Stimulated activated CD4-positive, alpha-beta T cell treated with anti-CD3 and anti-CD28 coated beads, Interleukin-4, amount 100 ng/mL, for 48 hours (primary cell): Measurements from ENCODE around the gene PSIP1.
A peak's percentile ranks its signal among the peaks of the same experiment; 100 is the strongest.
"Not testable (repeated sequence)": the region's sequence is repeated elsewhere in the genome, so short reads cannot be mapped to it uniquely, and the experiment has no call there.

Experiments used
- DNase-seq, 2 donors: peaks; one replicate each; pipeline ENCODE4 v3.0.0-alpha.2; 2020; ENCODE audit warnings: low read depth in 2 of 2

The PSIP1 gene

DNA sequence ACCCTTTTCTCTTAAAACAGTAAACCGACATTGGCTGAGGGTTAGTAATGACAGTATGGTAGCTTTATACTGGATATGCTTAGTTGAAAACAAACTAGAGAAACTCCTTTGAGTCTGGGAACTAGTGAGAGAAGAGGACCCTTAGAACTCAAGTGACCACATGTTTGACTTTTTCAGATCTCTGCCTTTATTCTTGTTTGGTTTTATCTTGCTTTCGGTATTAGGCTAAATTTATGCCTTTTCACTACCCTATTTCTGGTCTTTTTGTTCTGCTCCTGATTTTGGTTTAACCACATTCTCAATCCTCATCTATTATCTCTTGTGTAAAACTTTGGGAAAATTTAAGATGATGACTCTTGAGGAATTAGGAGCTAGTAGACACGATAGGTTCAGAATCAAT lies 77.1 kb downstream of the PSIP1 start:
- DNase-seq: no peak

DNA sequence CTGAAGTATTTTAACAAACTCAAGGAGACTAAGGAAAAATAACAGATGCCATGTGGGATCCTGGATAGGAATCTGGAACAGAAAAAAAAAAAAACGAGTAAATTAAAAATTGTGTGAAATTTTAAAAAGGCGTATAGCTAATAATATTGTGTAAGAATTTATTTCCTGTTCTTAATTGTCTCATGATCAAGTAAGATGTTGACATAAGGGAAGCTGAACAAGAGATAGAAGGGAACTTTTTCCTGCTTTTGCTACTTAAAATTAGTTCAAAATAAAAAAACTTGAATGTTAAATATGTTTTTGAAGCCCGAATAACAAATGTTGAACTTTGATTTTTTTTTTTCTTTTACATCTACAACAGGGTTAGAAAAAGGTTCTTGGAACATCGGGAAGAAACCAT lies 77.6 kb downstream of the PSIP1 start:
- no peak for DNase-seq

DNA sequence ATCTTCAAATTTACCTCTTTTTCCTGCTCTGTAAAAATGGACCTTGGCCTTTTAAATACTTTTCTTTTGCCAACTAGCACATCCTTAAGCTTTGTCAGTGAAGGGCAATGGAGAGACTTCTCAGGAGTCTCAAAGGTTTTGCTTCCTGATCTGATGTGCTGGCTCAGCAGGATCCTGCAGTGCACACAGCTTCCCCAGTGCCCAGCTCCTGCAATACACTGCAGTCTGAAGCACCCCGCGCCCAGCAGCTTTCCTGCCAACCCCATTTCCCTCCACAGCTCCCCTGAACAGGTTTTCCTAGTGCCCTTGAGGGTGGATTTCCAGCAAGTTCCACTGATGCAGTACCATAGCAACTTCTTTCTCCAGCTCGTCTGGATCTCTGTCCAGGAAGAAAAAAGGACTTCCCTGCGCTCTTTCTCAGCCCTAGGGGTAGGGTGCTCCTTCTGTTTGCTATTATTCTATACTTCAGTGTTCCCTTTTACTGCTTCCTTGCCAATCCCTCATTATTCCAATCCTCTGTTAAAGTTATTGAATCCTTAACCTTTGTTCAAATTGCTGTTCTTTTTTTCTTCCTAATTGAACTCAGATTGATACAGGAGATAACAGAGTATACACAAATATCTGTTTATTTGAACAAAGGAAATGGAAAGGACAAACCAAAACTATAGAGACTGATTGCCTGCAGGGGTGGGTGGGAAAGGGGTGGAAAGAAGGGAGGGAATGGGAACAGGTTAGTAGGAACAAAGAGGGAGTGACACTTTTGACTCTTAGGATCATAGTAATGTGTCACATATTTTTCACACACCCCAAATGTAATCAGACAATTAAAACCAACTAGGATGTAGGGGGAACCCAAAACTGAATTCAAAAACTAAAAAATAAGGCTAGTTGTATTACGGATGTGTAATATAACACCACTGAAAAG lies 79.6 kb downstream of the PSIP1 start:
- DNase-seq: no peak

DNA sequence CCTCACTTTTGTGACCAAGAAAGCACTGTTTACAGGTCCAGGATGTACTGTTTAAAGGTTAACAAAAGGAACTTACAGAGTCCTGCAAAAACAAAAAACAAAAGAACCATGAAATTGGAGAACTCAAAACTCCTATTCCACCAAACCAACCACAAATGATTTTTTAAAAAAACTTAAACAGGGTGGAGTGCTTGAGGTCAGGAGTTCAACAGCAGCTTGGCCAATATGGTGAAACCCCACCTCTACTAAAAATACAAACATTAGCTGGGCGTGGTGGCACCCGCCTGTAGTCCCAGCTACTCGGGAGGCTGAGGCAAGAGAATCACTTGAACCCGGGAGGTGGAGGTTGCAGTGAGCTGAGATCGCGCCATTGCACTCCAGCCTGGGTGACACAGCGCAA lies 83.1 kb downstream of the PSIP1 start:
- not testable (repeated sequence) for DNase-seq

DNA sequence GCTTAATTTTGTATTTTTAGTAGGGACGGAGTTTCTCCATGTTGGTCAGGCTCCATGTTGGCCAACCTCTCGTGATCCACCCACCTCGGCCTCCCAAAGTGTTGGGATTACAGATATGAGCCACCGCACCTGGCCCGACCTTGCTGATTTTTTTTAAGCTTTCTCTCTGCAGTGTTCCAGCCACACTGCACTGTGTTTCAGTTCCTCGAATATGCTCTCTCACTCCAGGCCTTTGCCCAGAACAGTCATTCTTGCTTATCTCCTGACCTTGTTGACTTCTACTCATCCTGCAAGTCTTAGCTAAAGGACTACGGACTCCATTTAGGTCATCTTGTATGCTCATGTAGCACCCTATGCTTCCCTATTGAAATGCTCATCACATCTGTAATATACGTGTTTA lies 84.8 kb downstream of the PSIP1 start:
- no peak for DNase-seq

DNA sequence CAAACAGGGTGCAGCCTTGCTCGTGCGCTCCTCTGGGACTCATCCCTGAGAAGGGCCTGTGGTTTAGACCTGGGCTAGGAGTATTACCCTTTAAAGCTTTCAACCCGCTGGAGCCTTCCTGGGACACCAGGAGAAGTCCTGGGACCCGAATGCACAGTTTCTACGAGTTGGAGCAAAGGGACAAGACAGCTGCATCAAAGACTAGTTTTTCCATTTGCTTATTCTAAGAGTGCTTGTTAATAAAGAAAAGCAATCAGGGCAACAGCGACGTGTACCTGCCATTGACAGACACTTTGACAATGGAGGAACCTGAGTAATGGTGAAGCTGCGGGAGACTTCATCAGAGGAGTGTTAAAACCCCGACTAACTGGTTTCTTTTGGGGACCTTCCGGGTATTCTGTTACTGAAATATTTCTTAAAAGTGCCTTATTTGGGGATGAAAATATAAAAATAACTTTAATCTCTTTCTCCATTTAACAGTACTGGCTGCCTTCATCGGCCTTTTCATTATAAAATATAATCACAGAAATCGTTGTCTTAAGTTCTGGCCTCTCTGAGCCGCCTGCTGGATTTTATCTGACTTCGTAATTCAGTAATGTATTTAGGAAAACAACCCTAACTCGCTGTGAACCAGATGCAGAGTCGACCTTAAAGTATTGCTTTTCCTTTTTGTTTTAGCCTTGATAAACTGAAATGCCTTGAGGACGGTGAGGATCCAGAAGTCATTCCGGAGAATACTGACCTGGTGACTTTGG lies 87.4 kb downstream of the PSIP1 start:
- peak in 1 of 2 donors; percentile 3 for DNase-seq

DNA sequence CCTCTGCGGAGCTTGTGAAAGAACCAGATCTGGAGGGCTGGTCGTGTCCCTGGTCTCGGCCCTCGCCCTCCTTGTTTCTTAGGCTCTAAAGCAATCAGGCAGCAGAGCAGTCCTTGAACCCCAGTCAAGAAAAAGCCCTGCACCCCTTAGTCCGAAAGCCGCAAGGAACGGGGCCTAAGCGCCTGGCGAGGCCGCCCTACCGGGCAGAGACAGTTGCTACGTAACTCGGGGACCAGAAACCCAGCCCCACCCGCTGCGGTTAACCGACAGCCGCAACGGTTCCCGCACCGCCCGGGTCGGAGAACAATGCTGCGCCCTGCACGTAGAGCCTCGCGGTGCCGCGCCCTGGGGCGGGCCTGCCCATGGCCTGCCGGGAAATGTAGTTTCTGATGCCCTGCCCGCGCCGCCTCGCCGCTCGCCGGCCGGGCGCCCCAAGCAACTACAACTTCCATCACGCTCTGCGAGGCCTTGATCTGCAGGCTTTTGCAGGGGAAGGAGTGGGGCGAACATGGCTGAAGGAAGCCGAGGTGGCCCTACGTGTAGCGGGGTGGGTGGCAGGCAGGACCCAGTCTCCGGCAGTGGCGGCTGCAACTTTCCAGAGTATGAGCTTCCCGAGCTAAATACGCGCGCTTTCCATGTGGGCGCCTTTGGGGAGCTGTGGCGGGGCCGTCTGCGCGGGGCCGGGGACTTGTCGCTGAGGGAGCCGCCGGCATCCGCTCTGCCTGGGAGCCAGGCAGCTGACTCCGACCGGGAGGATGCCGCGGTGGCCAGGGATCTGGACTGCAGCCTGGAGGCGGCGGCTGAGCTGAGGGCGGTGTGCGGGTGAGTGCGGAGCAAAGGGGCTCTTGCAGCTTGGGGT lies 88.2 kb downstream of the PSIP1 start, which contains the start of gene SNAPC3:
TSS of gene SNAPC3 (plus strand) at position 505 of the 859 bp plus-strand sequence. CDS start at position 509, 4 bp downstream.
- DNase-seq: peak; percentile 85 to 89

DNA sequence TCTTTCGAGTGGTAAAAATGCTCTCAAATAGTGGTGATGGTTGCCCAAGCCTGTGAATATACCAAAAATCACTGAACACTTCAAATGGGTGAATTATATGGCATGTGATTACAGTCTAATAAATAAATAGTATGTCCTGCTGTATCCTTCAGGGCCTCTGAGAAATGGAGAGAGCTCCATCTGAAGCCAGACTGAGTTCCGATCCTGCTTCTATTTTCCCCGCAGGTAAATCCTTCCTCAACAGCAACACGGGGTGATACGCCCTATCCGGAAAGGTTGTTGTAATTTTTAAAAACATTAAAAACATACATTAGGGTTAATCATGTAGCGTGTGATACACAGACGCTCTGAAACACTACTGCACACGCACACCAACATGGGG lies 88.8 kb downstream of the PSIP1 start:
- DNase-seq: no peak

DNA sequence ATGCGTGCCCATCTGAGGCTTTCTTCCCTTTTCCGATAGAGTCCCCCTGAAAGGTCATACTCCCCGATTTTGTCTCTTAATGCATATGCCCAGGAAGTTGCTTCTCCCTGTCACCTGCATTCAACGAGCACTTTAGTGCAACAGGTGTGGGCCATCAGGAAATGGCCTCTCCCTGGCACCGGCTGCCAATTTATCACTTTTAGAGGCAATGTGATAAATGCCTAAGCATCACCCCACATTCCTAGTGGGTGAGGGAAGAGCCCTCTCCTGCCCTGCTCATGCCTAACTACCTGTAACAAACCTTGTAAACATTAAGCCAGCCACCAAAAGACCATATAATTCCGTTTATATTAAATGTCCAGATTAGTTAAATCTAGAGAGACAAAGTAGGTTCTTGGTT lies 89.2 kb downstream of the PSIP1 start:
- no peak for DNase-seq

DNA sequence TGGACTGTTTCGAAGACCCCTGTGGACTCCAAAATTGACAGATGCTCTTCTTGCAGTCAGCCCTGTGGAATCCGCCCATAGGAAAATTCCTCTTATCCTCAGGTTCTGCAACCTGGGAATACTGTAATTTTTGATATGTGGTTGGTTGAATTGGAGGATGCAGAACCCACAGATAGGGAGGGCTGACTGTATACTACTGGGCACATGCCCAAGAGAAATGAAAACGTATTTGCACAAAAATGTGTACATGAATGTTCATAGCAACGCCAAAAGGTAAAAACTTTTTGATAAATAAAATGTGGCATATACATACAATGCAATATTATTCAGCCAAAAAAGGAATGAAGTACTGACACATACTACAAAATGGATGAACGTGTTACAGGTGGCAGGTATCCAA lies 90.0 kb downstream of the PSIP1 start:
- no peak for DNase-seq

DNA sequence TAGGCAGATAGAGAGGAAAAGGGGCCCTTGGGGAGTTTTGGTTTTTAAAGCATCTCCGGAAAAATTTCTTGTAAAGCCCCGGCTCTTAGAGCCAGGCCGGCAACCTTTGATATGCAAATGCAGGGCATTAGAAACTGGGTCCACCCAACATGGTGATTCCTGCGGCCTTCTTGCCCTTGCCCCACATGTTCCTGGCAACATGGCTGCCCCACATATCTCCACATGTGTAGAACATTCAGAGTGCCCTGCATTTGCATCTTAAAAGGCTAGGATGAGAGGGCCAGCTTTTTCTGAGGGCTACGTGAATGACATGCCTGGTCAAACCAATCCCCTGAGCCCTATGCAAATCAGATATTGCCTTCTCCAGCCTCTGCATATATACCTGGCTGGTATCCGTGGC lies 93.1 kb downstream of the PSIP1 start:
- no peak for DNase-seq

DNA sequence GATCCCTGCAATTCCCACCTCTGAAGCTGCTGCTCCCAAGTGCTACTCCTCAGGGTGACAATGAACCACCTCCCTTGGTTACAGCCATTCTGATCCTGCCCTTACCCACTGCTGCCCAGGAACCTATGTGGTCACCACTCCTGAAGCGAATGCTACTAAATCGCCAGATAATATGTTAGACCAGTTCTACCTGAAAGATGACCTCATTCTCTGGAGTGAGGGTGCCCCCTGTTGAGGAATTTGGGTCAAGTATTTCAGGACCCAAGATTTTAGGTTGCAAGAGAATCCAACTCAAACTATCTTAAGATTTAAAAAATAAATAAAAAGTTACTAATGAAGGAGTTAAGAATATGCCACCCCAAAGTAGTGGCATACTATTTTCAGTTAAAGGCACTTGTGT lies 93.9 kb downstream of the PSIP1 start:
- peak; percentile 15 to 24 for DNase-seq
